ENCODE data around the gene FOXR1. TPM values are rescaled to one million over a fixed set of nuclear protein-coding genes. Genes with fewer than 3 reads are reported as not detected.

FOXR1 gene
- polyA plus RNA-seq, 1 donor from 2014 or later = not detected

- Histone ChIP-seq H4K20me1 (ENCODE audit: insufficient read depth) (no peaks in the 10 kb centered on the region), H3K79me2 (replicated peaks; ENCODE audit: insufficient read depth, low read length) (peaks cover 3% of the 10 kb centered on the region), H3K27ac (ENCODE audit: low read length) (peak within 1 kb of the TSS; percentile 1), H3K27me3 (ENCODE audit: insufficient read depth, low read depth, low read length) (no peaks in the 10 kb centered on the region), H3K9me3 (ENCODE audit: low read length) (no peaks in the 10 kb centered on the region), H3K4me2 (ENCODE audit: low read length) (no peak within 1 kb of the TSS), H3F3A (ENCODE audit: insufficient read depth, low read length, poor library complexity, severe bottlenecking) (peaks cover 5% of the 10 kb centered on the region), H3K9me2 (ENCODE audit: insufficient read depth, low read length) (no peaks in the 10 kb centered on the region), H2AFZ (ENCODE audit: low read depth, low read length) (peak within 1 kb of the TSS; percentile 12), H3K36me3 (ENCODE audit: insufficient read depth, low read length) (no peaks in the 10 kb centered on the region), H3K4me3 (ENCODE audit: low read length) (peak within 1 kb of the TSS; percentile 24), H3K9ac (ENCODE audit: low read length) (peak within 1 kb of the TSS; percentile 47)
- TF ChIP-seq REST (IDR thresholded peaks at IDR 0.05; ENCODE audit: borderline replicate concordance) (no peak), EZH2 (IDR thresholded peaks at IDR 0.05; ENCODE audit: borderline replicate concordance, insufficient read depth, low read length, poor library complexity, severe bottlenecking) (no peak), RAD21 (conservative IDR thresholded peaks at IDR 0.05) (peak; percentile 100), CTCF (IDR thresholded peaks at IDR 0.05; ENCODE audit: poor library complexity, severe bottlenecking) (peak; percentile 99), EP300 (conservative IDR thresholded peaks at IDR 0.05; ENCODE audit: poor library complexity, severe bottlenecking) (peak; percentile 27), MXI1 (conservative IDR thresholded peaks at IDR 0.05; ENCODE audit: poor library complexity, severe bottlenecking) (peak; percentile 27), SMC3 (conservative IDR thresholded peaks at IDR 0.05; ENCODE audit: poor library complexity) (peak; percentile 100), TAF1 (IDR thresholded peaks at IDR 0.05; ENCODE audit: low read depth) (no peak), POLR2AphosphoS5 (IDR thresholded peaks at IDR 0.05) (no peak)
Observed at GRCh38 chr11:118956094-118956846, 15.3 kb upstream of the FOXR1 start, which contains the start of gene UPK2. Gene UPK2, plus strand, starts transcription at chr11:118956298. Its CDS starts 53 bp downstream, at chr11:118956351.

GRCh38 chr11:118956847-118957469, 14.6 kb upstream of the FOXR1 start:
- Histone ChIP-seq H4K20me1 (ENCODE audit: insufficient read depth) (no peaks in the 10 kb centered on the region), H3K79me2 (replicated peaks; ENCODE audit: insufficient read depth, low read length) (no peaks in the 10 kb centered on the region), H3K27ac (ENCODE audit: low read length) (no peak overlapping the region), H3K36me3 (ENCODE audit: insufficient read depth, low read length) (no peaks in the 10 kb centered on the region), H3K4me2 (ENCODE audit: low read length) (no peak overlapping the region), H2AFZ (ENCODE audit: low read depth, low read length) (no peak overlapping the region), H3K9me2 (ENCODE audit: insufficient read depth, low read length) (no peaks in the 10 kb centered on the region), H3K9me3 (ENCODE audit: low read length) (no peaks in the 10 kb centered on the region), H3F3A (ENCODE audit: insufficient read depth, low read length, poor library complexity, severe bottlenecking) (peaks cover 5% of the 10 kb centered on the region), H3K27me3 (ENCODE audit: insufficient read depth, low read depth, low read length) (no peaks in the 10 kb centered on the region), H3K4me3 (ENCODE audit: low read length) (no peak overlapping the region), H3K9ac (ENCODE audit: low read length) (peak overlapping the region; percentile 47)
- TF ChIP-seq EP300 (conservative IDR thresholded peaks at IDR 0.05; ENCODE audit: poor library complexity, severe bottlenecking) (no peak), REST (IDR thresholded peaks at IDR 0.05; ENCODE audit: borderline replicate concordance) (no peak), CTCF (IDR thresholded peaks at IDR 0.05; ENCODE audit: poor library complexity, severe bottlenecking) (no peak), MXI1 (conservative IDR thresholded peaks at IDR 0.05; ENCODE audit: poor library complexity, severe bottlenecking) (no peak), RAD21 (conservative IDR thresholded peaks at IDR 0.05) (no peak), SMC3 (conservative IDR thresholded peaks at IDR 0.05; ENCODE audit: poor library complexity) (no peak), POLR2AphosphoS5 (IDR thresholded peaks at IDR 0.05) (no peak), TAF1 (IDR thresholded peaks at IDR 0.05; ENCODE audit: low read depth) (no peak)

All from neural cell (in vitro differentiated cells).